Left renal pelvis (tissue), 4 donors: ENCODE measurements around the gene OR2AT4. TPM values are rescaled to one million over a fixed set of nuclear protein-coding genes. Genes with fewer than 3 reads are reported as not detected.

Source experiments
- DNase-seq, 4 donors: peaks; one replicate each; pipeline ENCODE4 v3.0.0-alpha.2; 2013; ENCODE audit warnings: low read depth in 4 of 4, low spot score in 3 of 4
- polyA plus RNA-seq, 4 donors: library from polyadenylated mRNA; unstranded; fragments of 120-200 nt; gene quantifications; one replicate each; pipeline ENCODE4 v1.2.1, GENCODE V29; 2013; ENCODE audit not compliant: insufficient read length in 4 of 4

The OR2AT4 gene
- polyA plus RNA-seq, 4 donors: 0.01 to 0.05 (median 0.04) TPM; not detected in 1

- no peak for DNase-seq
Measured at GRCh38 chr11:75031771-75032549, 64.7 kb downstream of the OR2AT4 start.

Other genes starting within 250 kb of the OR2AT4 start
- 10 to 100 TPM in 3 of 4 donors, 1 to 10 TPM in 1; 9.5 to 16.9 (median 13.3) TPM for gene XRRA1, start 147.8 kb downstream of the OR2AT4 start, polyA plus RNA-seq
- 100 to 1,000 TPM; 194 to 295 (median 230) TPM for gene SPCS2, start 147.6 kb downstream of the OR2AT4 start, polyA plus RNA-seq
- 10 to 100 TPM in 2 of 4 donors, 1 to 10 TPM in 2; 7.9 to 12.5 (median 10.5) TPM for gene NEU3, start 107.9 kb downstream of the OR2AT4 start, polyA plus RNA-seq
- 10 to 100 TPM in 1 of 4 donors, 1 to 10 TPM in 3; 6.3 to 10.3 (median 9.3) TPM for gene SLCO2B1, start 54.2 kb upstream of the OR2AT4 start, polyA plus RNA-seq
- under 1 TPM; 0.13 to 0.21 (median 0.16) TPM for gene TPBGL, start 143.9 kb upstream of the OR2AT4 start, polyA plus RNA-seq